ENCODE results near the gene CACNB3. TPM values are rescaled to one million over a fixed set of nuclear protein-coding genes. Genes with fewer than 3 reads are reported as not detected.

Gene CACNB3
- total and polyA plus RNA-seq, 2 of the 13 experiments (the other 11 are each of a cell fraction or from before 2014, with no cell fraction given): 0.29 to 0.54 TPM

- TF ChIP-seq ZSCAN5A (CRISPR knock-in tag; IDR thresholded peaks at IDR 0.05; ENCODE audit: borderline replicate concordance): no peak
- TF ChIP-seq IRF1 (CRISPR knock-in tag; IDR thresholded peaks at IDR 0.05; ENCODE audit: low read depth): no peak
- TF ChIP-seq PRMT3 (CRISPR knock-in tag; IDR thresholded peaks at IDR 0.05; ENCODE audit: borderline replicate concordance, low read depth): no peak
- TF ChIP-seq ZNF431 (CRISPR knock-in tag; IDR thresholded peaks at IDR 0.05; ENCODE audit: borderline replicate concordance, low read depth): no peak
- TF ChIP-seq EEA1 (CRISPR knock-in tag; IDR thresholded peaks at IDR 0.05; ENCODE audit: borderline replicate concordance): no peak
- TF ChIP-seq ZFP62 (CRISPR knock-in tag; IDR thresholded peaks at IDR 0.05): no peak
- no peak for TF ChIP-seq RFX3 (CRISPR knock-in tag; IDR thresholded peaks at IDR 0.05)
- no peak for TF ChIP-seq ZNF589 (CRISPR knock-in tag; conservative IDR thresholded peaks at IDR 0.05)
- TF ChIP-seq CSRNP1 (CRISPR knock-in tag; IDR thresholded peaks at IDR 0.05): no peak
- TF ChIP-seq HMGA1 (CRISPR knock-in tag; conservative IDR thresholded peaks at IDR 0.05): no peak
- TF ChIP-seq ZNF724P (CRISPR knock-in tag; IDR thresholded peaks at IDR 0.05; ENCODE audit: borderline replicate concordance): no peak; the same call in 1 of the 2 replicates
- TF ChIP-seq DPF2 (CRISPR knock-in tag; IDR thresholded peaks at IDR 0.05; ENCODE audit: borderline replicate concordance, low read depth): no peak
- no peak for TF ChIP-seq ZNF235 (CRISPR knock-in tag; IDR thresholded peaks at IDR 0.05; ENCODE audit: borderline replicate concordance)
- no peak for TF ChIP-seq MTERF4 (CRISPR knock-in tag; IDR thresholded peaks at IDR 0.05)
- no peak for TF ChIP-seq ZBED4 (CRISPR knock-in tag; IDR thresholded peaks at IDR 0.05; ENCODE audit: borderline replicate concordance)
- TF ChIP-seq IRX3 (CRISPR knock-in tag; IDR thresholded peaks at IDR 0.05; ENCODE audit: borderline replicate concordance, low read depth): no peak
- no peak for TF ChIP-seq ZNF10 (CRISPR knock-in tag; IDR thresholded peaks at IDR 0.05; ENCODE audit: borderline replicate concordance, low read depth)
- TF ChIP-seq ZNF569 (CRISPR knock-in tag; IDR thresholded peaks at IDR 0.05; ENCODE audit: borderline replicate concordance): no peak
These were observed 7.3 kb upstream of the CACNB3 start (continued) for GRCh38 chr12:48810903-48811431.
